MCF 10A (cell line): ENCODE data around the gene DKKL1. TPM values are rescaled to one million over a fixed set of nuclear protein-coding genes. Genes with fewer than 3 reads are reported as not detected.

ENCODE experiments used
- BruUV-seq: library from RNA; stranded (reverse); fragments of 400-500 nt; replicated peaks from 2 replicates; lab custom pipeline; 2021; lab: Mats Ljungman, UMichigan
- CTCF ChIA-PET: fragments of 300-600 bp; sonication (Branson Sonifier 250); formaldehyde crosslinking; extraction: SDS; loops from one replicate; lab custom pipeline; 2021; ENCODE audit warnings: antibody characterized with exemption, inconsistent platforms; lab: Yijun Ruan, JAX
- POLR2A ChIA-PET: fragments of 300-600, 350-650 bp; sonication (Branson Sonifier 250); formaldehyde crosslinking; extraction: SDS; loops from one replicate; lab custom pipeline; 2020; ENCODE audit warnings: antibody characterized with exemption, inconsistent platforms; lab: Yijun Ruan, JAX
- DNase-seq: peaks from one replicate; pipeline ENCODE4 v3.0.0-alpha.2; 2018; ENCODE audit not compliant: unreplicated experiment
- H3K27ac Mint-ChIP-seq: one replicate; pipeline ENCODE4 v1.8.0; 2022; ENCODE audit warnings: mild to moderate bottlenecking, low read depth, mixed read lengths; ENCODE audit not compliant: unreplicated experiment
- H3K27me3 Mint-ChIP-seq: one replicate; pipeline ENCODE4 v1.8.0; 2022; ENCODE audit warnings: mixed read lengths; ENCODE audit not compliant: insufficient read depth, unreplicated experiment
- H3K36me3 Mint-ChIP-seq: one replicate; pipeline ENCODE4 v1.8.0; 2022; ENCODE audit warnings: mild to moderate bottlenecking, moderate library complexity, mixed read lengths; ENCODE audit not compliant: insufficient read depth, unreplicated experiment
- H3K4me1 Mint-ChIP-seq: one replicate; pipeline ENCODE4 v1.8.0; 2022; ENCODE audit warnings: mixed read lengths; ENCODE audit not compliant: insufficient read depth, unreplicated experiment
- H3K4me3 Mint-ChIP-seq: one replicate; pipeline ENCODE4 v1.8.0; 2022; ENCODE audit warnings: mild to moderate bottlenecking, moderate library complexity, mixed read lengths; ENCODE audit not compliant: unreplicated experiment
- H3K9me3 Mint-ChIP-seq: one replicate; pipeline ENCODE4 v1.8.0; 2022; ENCODE audit warnings: mixed read lengths; ENCODE audit not compliant: unreplicated experiment
- CTCF ChIP-seq: fragments of 200-600 bp; IDR thresholded peaks from one replicate; pipeline ENCODE4 v1.8.0; 2022; ENCODE audit warnings: antibody characterized with exemption, mild to moderate bottlenecking; ENCODE audit not compliant: unreplicated experiment
- intact Hi-C: fragments of 100-400 bp; cut with micrococcal nuclease; formaldehyde crosslinking; loops from 2 replicates; pipeline ENCODE4 v1.14.1; 2022
- total RNA-seq: library from RNA; stranded (reverse); gene quantifications from 2 replicates; pipeline ENCODE4 v1.2.3, GENCODE V29; 2022

The DKKL1 gene
- total RNA-seq, 1 experiment from 2014 or later = not detected

DNA sequence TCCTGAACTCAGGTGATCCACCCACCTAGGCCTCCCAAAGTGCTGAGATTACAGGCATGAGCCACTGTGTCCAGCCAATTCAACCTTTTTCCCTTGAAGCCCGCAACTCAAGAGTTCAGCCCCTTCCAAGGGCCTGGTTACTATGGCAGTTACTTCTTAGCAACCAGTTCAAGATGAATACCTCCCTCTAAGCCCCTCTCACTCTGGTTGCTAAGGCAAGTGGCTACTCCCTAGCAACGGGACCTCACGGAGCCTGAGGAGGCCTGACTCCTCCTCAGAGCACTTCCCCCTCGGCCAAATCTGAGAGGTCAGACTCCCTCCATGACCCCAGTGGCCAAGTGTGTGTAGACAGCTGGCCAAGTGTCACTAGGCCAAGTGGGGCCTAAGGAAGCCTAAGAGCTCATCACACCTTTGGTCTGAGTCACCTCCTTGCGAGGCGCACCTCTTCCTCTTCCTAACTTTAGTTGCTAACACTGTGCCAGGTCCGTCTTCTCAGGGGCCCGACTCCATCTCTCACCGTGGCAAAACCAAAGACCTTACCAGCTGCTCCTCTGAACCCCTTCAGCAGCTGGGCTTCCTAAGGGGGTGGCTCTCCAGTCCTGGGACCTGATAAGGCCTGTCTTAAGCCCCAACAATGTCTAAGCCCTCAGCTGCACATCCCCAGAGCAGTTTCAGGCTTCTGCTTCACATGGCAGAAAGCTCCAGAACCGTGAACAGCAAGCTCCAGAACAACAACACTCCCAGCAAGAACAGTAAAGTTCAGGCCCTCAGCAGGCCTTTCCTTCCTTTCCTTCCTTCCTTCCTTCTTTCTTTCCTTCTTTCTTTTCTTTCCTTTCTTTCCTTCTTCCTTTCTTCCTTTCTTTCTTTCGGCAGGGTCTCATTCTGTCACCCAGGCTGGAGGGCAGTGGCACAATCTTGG is 18.9 kb upstream of the DKKL1 start:
- no peak for TF ChIP-seq CTCF
- BruUV-seq = no TSS peak
- DNase-seq = no peak
- Mint-ChIP-seq H3K27ac (no peak overlapping the region), H3K9me3 (no peaks in the 10 kb centered on the region), H3K27me3 (no peaks in the 10 kb centered on the region), H3K36me3 (no peaks in the 10 kb centered on the region), H3K4me1 (no peaks in the 10 kb centered on the region), H3K4me3 (no peak overlapping the region)
- ChIA-PET CTCF (interaction anchor here (0.5 to 0.7 kb wide), 3 partner anchors 19 to 269 kb away, joined by 3 read pairs; no protein-coding TSS in a partner anchor), POLR2A (interaction anchor here (0.6 to 0.8 kb wide), 2 partner anchors 18 to 119 kb away, joined by 3 to 4 read pairs; partner anchors contain the start of gene DKKL1)
- intact Hi-C loops = no loop called here

DNA sequence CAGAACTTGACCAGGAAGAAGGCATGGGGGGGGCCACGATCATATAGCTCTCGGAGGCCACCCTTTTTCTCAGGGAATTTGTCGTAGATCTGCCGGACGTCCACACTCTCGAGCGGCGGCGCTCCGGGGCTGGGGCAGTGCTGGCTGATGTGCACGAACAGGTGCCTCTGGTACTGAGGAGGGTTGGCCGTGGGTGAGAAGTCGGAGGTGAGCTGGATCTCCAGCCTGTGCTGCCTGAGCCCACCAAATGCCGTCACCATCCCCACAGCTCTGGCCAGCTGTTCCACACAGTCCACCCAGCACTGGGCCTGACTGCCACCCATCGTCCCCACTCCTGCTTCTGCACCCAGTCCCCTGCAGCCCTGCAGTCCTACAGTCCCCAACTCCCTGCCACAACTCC is 16.5 kb upstream of the DKKL1 start:
- CTCF ChIA-PET = no interaction called here
- H3K4me1 Mint-ChIP-seq = no peaks in the 10 kb centered on the region
- POLR2A ChIA-PET = no interaction called here
- H3K27ac Mint-ChIP-seq = no peak overlapping the region
- no TSS peak for BruUV-seq
- no peaks in the 10 kb centered on the region for H3K36me3 Mint-ChIP-seq
- no peak overlapping the region for H3K4me3 Mint-ChIP-seq
- intact Hi-C loops = no loop called here
- H3K27me3 Mint-ChIP-seq = no peaks in the 10 kb centered on the region
- H3K9me3 Mint-ChIP-seq = no peaks in the 10 kb centered on the region
- TF ChIP-seq CTCF = no peak
- DNase-seq = no peak

GRCh38 chr19:49347835-49348234 is 15.8 kb upstream of the DKKL1 start:
- BruUV-seq = no TSS peak
- POLR2A ChIA-PET = interaction anchor here (1.2 kb wide), 1 partner anchor 15 kb away, joined by 5 read pairs; the partner anchor contains the start of genes DKKL1 and TEAD2
- no peak overlapping the region for H3K4me3 Mint-ChIP-seq
- CTCF ChIA-PET = interaction anchor here (1.9 kb wide), 1 partner anchor 122 kb away, joined by 8 read pairs; no protein-coding TSS in a partner anchor
- DNase-seq = peak; percentile 58
- H3K27me3 Mint-ChIP-seq = no peaks in the 10 kb centered on the region
- TF ChIP-seq CTCF = no peak
- H3K9me3 Mint-ChIP-seq = no peaks in the 10 kb centered on the region
- no peaks in the 10 kb centered on the region for H3K4me1 Mint-ChIP-seq
- H3K27ac Mint-ChIP-seq = no peak overlapping the region
- H3K36me3 Mint-ChIP-seq = no peaks in the 10 kb centered on the region
- intact Hi-C loops = no loop called here
